ENCODE data around the gene SH3PXD2A. TPM values are rescaled to one million over a fixed set of nuclear protein-coding genes. Genes with fewer than 3 reads are reported as not detected.

Gene SH3PXD2A
- total RNA-seq, 4 donors from 2014 or later = 55.7 to 71.8 (median 66.8) TPM

GRCh38 chr10:103746598-103746997 lies 108.8 kb downstream of the SH3PXD2A start:
- TF ChIP-seq POLR2A (IDR thresholded peaks at IDR 0.05) = no peak
- TF ChIP-seq CTCF (IDR thresholded peaks at IDR 0.05) = no peak
- no peak for TF ChIP-seq EP300 (IDR thresholded peaks at IDR 0.05)
- TF ChIP-seq POLR2AphosphoS5 (IDR thresholded peaks at IDR 0.05) = no peak
- no peaks in the 10 kb centered on the region for H3K36me3 ChIP-seq
- 47% methylated on average over 9 of the region's 9 CpGs for WGBS
- H3K4me1 ChIP-seq = peaks cover 47% of the 10 kb centered on the region
- DNase-seq (ENCODE audit: low spot score in 2 of 2) = no peak
- no peaks in the 10 kb centered on the region for H3K9me3 ChIP-seq
- H3K27me3 ChIP-seq = no peaks in the 10 kb centered on the region
- no peak overlapping the region for H3K4me3 ChIP-seq
- H3K27ac ChIP-seq = peak overlapping the region; percentile 86

- DNase-seq (ENCODE audit: low spot score in 2 of 2) = no peak
- no peak overlapping the region for H3K4me3 ChIP-seq
- H3K27me3 ChIP-seq = no peaks in the 10 kb centered on the region
- no peaks in the 10 kb centered on the region for H3K36me3 ChIP-seq
- H3K27ac ChIP-seq = peak overlapping the region; percentile 86
- H3K9me3 ChIP-seq = no peaks in the 10 kb centered on the region
- no peak for TF ChIP-seq POLR2A (IDR thresholded peaks at IDR 0.05)
- TF ChIP-seq POLR2AphosphoS5 (IDR thresholded peaks at IDR 0.05) = peak in 1 of 3 donors; percentile 9
- 54% methylated on average over 14 of the region's 17 CpGs for WGBS
- peaks cover 55% of the 10 kb centered on the region for H3K4me1 ChIP-seq
Measured at GRCh38 chr10:103745341-103746247, 109.8 kb downstream of the SH3PXD2A start.

GRCh38 chr10:103742824-103743223 lies 112.6 kb downstream of the SH3PXD2A start:
- 76% methylated on average over 6 of the region's 6 CpGs for WGBS
- DNase-seq (ENCODE audit: low spot score in 2 of 2) = no peak

GRCh38 chr10:103740611-103741010 lies 114.8 kb downstream of the SH3PXD2A start:
- no peaks in the 10 kb centered on the region for H3K9me3 ChIP-seq
- no peaks in the 10 kb centered on the region for H3K27me3 ChIP-seq
- H3K4me3 ChIP-seq = no peak overlapping the region
- 54% methylated on average over 5 of the region's 5 CpGs for WGBS
- DNase-seq (ENCODE audit: low spot score in 2 of 2) = no peak
- TF ChIP-seq POLR2AphosphoS5 (IDR thresholded peaks at IDR 0.05) (no peak), EP300 (IDR thresholded peaks at IDR 0.05) (no peak), CTCF (IDR thresholded peaks at IDR 0.05) (no peak)
- H3K27ac ChIP-seq = no peak overlapping the region
- H3K36me3 ChIP-seq = no peaks in the 10 kb centered on the region
- peaks cover 58% of the 10 kb centered on the region for H3K4me1 ChIP-seq

More at GRCh38 chr10:103742824-103743223, 112.6 kb downstream of the SH3PXD2A start:
- TF ChIP-seq CTCF (IDR thresholded peaks at IDR 0.05) (no peak), POLR2A (IDR thresholded peaks at IDR 0.05) (no peak), POLR2AphosphoS5 (IDR thresholded peaks at IDR 0.05) (no peak), EP300 (IDR thresholded peaks at IDR 0.05) (no peak)
- Histone ChIP-seq H3K9me3 (no peaks in the 10 kb centered on the region), H3K4me3 (no peak overlapping the region), H3K36me3 (no peaks in the 10 kb centered on the region), H3K27ac (no peak overlapping the region), H3K27me3 (no peaks in the 10 kb centered on the region), H3K4me1 (peaks cover 68% of the 10 kb centered on the region)

- peaks cover 54% of the 10 kb centered on the region for H3K4me1 ChIP-seq
- no peak for TF ChIP-seq CTCF (IDR thresholded peaks at IDR 0.05)
- TF ChIP-seq EP300 (IDR thresholded peaks at IDR 0.05) = no peak
- TF ChIP-seq POLR2AphosphoS5 (IDR thresholded peaks at IDR 0.05) = no peak
- TF ChIP-seq POLR2A (IDR thresholded peaks at IDR 0.05) = no peak
Measured at GRCh38 chr10:103739039-103739764, 116.2 kb downstream of the SH3PXD2A start.

More at GRCh38 chr10:103739039-103739764, 116.2 kb downstream of the SH3PXD2A start:
- H3K9me3 ChIP-seq = no peaks in the 10 kb centered on the region
- H3K27me3 ChIP-seq = no peaks in the 10 kb centered on the region
- 29% methylated on average over 13 of the region's 13 CpGs for WGBS
- H3K36me3 ChIP-seq = no peaks in the 10 kb centered on the region
- H3K4me3 ChIP-seq = no peak overlapping the region
- peak overlapping the region; percentile 68 for H3K27ac ChIP-seq
- DNase-seq (ENCODE audit: low spot score in 2 of 2) = no peak
